ENCODE results near the gene BMP6.

- TF ChIP-seq, protein P1, sequence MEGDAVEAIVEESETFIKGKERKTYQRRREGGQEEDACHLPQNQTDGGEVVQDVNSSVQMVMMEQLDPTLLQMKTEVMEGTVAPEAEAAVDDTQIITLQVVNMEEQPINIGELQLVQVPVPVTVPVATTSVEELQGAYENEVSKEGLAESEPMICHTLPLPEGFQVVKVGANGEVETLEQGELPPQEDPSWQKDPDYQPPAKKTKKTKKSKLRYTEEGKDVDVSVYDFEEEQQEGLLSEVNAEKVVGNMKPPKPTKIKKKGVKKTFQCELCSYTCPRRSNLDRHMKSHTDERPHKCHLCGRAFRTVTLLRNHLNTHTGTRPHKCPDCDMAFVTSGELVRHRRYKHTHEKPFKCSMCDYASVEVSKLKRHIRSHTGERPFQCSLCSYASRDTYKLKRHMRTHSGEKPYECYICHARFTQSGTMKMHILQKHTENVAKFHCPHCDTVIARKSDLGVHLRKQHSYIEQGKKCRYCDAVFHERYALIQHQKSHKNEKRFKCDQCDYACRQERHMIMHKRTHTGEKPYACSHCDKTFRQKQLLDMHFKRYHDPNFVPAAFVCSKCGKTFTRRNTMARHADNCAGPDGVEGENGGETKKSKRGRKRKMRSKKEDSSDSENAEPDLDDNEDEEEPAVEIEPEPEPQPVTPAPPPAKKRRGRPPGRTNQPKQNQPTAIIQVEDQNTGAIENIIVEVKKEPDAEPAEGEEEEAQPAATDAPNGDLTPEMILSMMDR (IDR thresholded peaks at IDR 0.05; ENCODE audit: extremely low read depth in 1 of 2, insufficient read depth in 1 of 2, low read depth in 1 of 2, low read length in 2 of 2), result no peak
- TF ChIP-seq POLR2A (IDR thresholded peaks at IDR 0.05; ENCODE audit: low read depth, low read length), result no peak
- no peak for TF ChIP-seq MAX (IDR thresholded peaks at IDR 0.05; ENCODE audit: insufficient read depth, insufficient read length)
Observed at GRCh38 chr6:7924867-7925266, 199.0 kb downstream of the BMP6 start.

Data from endothelial cell of umbilical vein (primary cell).